ENCODE measurements around the gene ZRANB3.

ZRANB3 gene

DNA sequence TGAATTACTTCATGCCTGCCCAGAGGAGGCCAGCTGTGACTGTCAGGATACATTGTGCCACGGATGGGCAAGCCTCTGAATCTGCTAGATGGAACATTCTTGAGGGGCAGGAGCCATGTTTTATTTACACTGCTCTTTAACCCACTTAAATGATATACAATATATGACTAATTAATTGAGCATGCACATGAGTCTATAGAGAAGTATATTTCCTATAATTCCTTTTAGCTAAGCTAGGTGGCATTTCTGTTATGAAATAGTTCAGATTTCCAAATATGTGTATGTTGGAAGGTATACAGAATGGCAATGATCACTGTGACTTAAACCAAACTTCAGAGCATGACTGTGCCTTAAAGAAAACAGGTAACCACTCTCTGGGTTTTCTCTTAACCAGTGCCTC, 347.2 kb downstream of the ZRANB3 start:
- Histone ChIP-seq H3K4me3 (ENCODE audit: low read depth, low read length) (no peak overlapping the region), H3K36me3 (replicated peaks) (no peaks in the 10 kb centered on the region), H3K27me3 (replicated peaks) (no peaks in the 10 kb centered on the region), H3K27ac (no peak overlapping the region)
- TF ChIP-seq, protein P1, sequence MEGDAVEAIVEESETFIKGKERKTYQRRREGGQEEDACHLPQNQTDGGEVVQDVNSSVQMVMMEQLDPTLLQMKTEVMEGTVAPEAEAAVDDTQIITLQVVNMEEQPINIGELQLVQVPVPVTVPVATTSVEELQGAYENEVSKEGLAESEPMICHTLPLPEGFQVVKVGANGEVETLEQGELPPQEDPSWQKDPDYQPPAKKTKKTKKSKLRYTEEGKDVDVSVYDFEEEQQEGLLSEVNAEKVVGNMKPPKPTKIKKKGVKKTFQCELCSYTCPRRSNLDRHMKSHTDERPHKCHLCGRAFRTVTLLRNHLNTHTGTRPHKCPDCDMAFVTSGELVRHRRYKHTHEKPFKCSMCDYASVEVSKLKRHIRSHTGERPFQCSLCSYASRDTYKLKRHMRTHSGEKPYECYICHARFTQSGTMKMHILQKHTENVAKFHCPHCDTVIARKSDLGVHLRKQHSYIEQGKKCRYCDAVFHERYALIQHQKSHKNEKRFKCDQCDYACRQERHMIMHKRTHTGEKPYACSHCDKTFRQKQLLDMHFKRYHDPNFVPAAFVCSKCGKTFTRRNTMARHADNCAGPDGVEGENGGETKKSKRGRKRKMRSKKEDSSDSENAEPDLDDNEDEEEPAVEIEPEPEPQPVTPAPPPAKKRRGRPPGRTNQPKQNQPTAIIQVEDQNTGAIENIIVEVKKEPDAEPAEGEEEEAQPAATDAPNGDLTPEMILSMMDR (IDR thresholded peaks at IDR 0.05; ENCODE audit: low read depth, low read length, missing control alignments): no peak
- DNase-seq: no peak
- in situ Hi-C loops (cut with HindIII; ENCODE audit: low pct_ligation_motif_present, low sequenced_read_pairs): no loop called here

DNA sequence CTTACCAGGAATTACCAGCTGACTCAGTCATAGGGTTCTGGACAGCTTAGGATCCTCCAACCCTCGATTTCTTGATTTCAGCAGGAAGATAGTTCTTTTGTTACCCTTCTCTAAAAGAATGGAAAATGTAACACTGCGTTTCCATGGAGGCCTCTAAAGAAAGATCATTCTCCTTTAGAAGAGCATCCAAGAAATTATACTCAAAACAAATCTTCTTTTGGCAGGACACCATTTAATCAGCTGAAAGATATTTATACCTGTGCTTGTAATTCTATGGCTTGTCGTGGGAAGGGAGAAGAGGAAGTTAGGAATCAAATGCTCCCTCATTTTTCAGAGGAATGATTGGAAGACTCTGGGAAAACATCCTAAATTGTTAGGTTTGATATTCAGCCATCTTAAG, 348.4 kb downstream of the ZRANB3 start:
- TF ChIP-seq, protein P1 (IDR thresholded peaks at IDR 0.05; ENCODE audit: low read depth, low read length, missing control alignments): no peak
- DNase-seq: no peak
- Histone ChIP-seq H3K27ac (no peak overlapping the region), H3K4me3 (ENCODE audit: low read depth, low read length) (no peak overlapping the region), H3K27me3 (replicated peaks) (no peaks in the 10 kb centered on the region), H3K36me3 (replicated peaks) (no peaks in the 10 kb centered on the region)
- in situ Hi-C loops (cut with HindIII; ENCODE audit: low pct_ligation_motif_present, low sequenced_read_pairs): no loop called here

DNA sequence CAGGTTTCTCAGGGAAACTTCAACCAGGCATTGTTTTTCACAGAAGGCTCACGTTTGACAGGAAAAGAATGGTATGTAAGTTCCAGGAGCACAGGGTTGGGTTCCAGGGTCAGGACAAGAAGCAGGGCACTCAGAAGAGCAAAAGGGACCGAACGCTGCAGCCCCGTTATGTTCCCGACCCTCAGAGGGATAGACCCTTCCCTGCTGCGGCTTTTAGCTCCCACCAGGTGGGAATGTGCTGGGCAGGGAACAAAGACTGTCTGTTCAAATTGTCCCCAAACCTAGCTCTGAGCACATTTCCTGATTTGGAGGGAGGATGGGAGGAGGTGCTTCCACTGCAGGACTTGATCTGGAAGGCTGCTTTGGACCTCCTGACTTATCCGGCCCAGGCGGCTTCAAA, 348.8 kb downstream of the ZRANB3 start:
- H3K36me3 ChIP-seq (replicated peaks): no peaks in the 10 kb centered on the region
- H3K27me3 ChIP-seq (replicated peaks): no peaks in the 10 kb centered on the region
- no peak for DNase-seq
- no peak overlapping the region for H3K4me3 ChIP-seq (ENCODE audit: low read depth, low read length)
- TF ChIP-seq, protein P1 (IDR thresholded peaks at IDR 0.05; ENCODE audit: low read depth, low read length, missing control alignments): no peak
- in situ Hi-C loops (cut with HindIII; ENCODE audit: low pct_ligation_motif_present, low sequenced_read_pairs): no loop called here
- H3K27ac ChIP-seq: no peak overlapping the region

DNA sequence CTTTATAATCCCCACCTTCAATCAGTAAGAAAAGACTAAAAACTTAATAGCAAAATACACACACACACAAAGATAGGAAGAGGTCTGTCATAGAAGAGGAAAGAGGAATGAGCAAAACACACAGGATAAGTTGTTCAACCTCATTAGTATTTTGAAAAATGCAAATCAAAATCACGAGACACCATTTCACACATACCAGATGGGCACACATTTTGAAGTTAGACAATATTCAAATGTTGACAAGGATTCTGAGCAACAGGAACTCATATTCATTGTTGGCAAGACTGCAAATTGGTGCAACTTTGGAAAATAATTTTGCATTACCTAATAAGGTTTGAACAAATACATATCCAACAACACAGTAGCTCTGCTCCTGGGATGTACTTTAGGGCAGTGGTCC, 351.3 kb downstream of the ZRANB3 start:
- Histone ChIP-seq H3K4me3 (ENCODE audit: low read depth, low read length) (no peak overlapping the region), H3K27me3 (replicated peaks) (no peaks in the 10 kb centered on the region), H3K36me3 (replicated peaks) (peaks cover 5% of the 10 kb centered on the region), H3K27ac (no peak overlapping the region)
- in situ Hi-C loops (cut with HindIII; ENCODE audit: low pct_ligation_motif_present, low sequenced_read_pairs): no loop called here
- TF ChIP-seq, protein P1 (IDR thresholded peaks at IDR 0.05; ENCODE audit: low read depth, low read length, missing control alignments): no peak
- DNase-seq: no peak

DNA sequence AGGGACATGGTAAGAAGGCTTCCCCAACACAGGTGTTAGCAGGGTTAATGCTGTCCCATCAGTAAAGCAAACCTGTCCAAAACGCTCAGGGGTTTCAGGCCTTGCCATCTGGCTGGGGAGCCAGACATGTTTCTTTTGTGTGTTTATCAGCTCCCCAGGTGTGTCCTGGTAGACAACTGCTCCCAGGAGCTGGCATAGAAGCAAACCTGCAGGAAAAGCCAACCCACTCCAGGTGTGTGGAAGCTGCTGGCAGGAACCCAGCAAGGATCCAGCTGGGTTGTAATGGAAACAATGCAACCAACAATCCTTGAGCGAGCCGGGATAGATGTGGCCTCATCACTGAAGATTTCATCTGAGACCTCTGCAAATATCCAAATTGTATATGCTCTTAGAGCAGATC, 355.8 kb downstream of the ZRANB3 start:
- Histone ChIP-seq H3K27me3 (replicated peaks) (no peaks in the 10 kb centered on the region), H3K4me3 (ENCODE audit: low read depth, low read length) (no peak overlapping the region), H3K27ac (no peak overlapping the region), H3K36me3 (replicated peaks) (peaks cover 17% of the 10 kb centered on the region)
- in situ Hi-C loops (cut with HindIII; ENCODE audit: low pct_ligation_motif_present, low sequenced_read_pairs): no loop called here
- TF ChIP-seq, protein P1 (IDR thresholded peaks at IDR 0.05; ENCODE audit: low read depth, low read length, missing control alignments): no peak
- no peak for DNase-seq

DNA sequence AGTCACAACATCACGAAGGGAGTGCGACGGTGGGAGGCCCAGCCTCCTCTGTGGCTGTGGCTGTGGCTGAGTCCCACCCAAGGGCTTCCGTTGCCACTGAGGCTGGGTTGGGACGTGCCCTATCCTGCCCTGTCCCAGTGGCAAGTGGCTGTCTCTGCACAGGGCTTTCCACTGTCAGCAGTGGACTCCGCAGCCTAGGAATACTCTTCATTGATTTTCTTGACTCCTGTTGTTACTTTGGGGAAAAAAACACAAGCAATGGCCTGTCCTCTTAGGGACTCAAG, 356.3 kb downstream of the ZRANB3 start:
- Histone ChIP-seq H3K4me3 (ENCODE audit: low read depth, low read length) (no peak overlapping the region), H3K27me3 (replicated peaks) (no peaks in the 10 kb centered on the region), H3K27ac (no peak overlapping the region), H3K36me3 (replicated peaks) (peaks cover 17% of the 10 kb centered on the region)
- TF ChIP-seq, protein P1 (IDR thresholded peaks at IDR 0.05; ENCODE audit: low read depth, low read length, missing control alignments): no peak
- in situ Hi-C loops (cut with HindIII; ENCODE audit: low pct_ligation_motif_present, low sequenced_read_pairs): no loop called here
- DNase-seq: no peak

Data from brain microvascular endothelial cell (primary cell).